HG03066 (cell line): ENCODE measurements around the gene REC114.
"Not testable (repeated sequence)": the region's sequence is repeated elsewhere in the genome, so short reads cannot be mapped to it uniquely, and the experiment has no call there.

ENCODE experiments used
- ATAC-seq: cut with Tn5 transposase; IDR thresholded peaks from one replicate; pipeline ENCODE4 v1.9.1; 2021; ENCODE audit warnings: low read depth; ENCODE audit not compliant: unreplicated experiment

Gene REC114

GRCh38 chr15:73454096-73454495 lies 11.1 kb downstream of the REC114 start:
- no peak for ATAC-seq

GRCh38 chr15:73455876-73456275 lies 12.9 kb downstream of the REC114 start:
- ATAC-seq: no peak

GRCh38 chr15:73457334-73457733 lies 14.4 kb downstream of the REC114 start:
- ATAC-seq: no peak

- ATAC-seq: no peak
These were observed 17.7 kb downstream of the REC114 start for GRCh38 chr15:73460662-73461061.

GRCh38 chr15:73464602-73465001 lies 21.6 kb downstream of the REC114 start:
- no peak for ATAC-seq

- ATAC-seq: no peak
These were observed 24.8 kb downstream of the REC114 start for GRCh38 chr15:73467758-73468157.

GRCh38 chr15:73474785-73475184 lies 31.8 kb downstream of the REC114 start:
- ATAC-seq: no peak

GRCh38 chr15:73476704-73477216 lies 33.8 kb downstream of the REC114 start:
- no peak for ATAC-seq

GRCh38 chr15:73480050-73480449 lies 37.1 kb downstream of the REC114 start:
- ATAC-seq: no peak

GRCh38 chr15:73482166-73482565 lies 39.2 kb downstream of the REC114 start:
- no peak for ATAC-seq

- no peak for ATAC-seq
These were observed 40.1 kb downstream of the REC114 start for GRCh38 chr15:73483053-73483452.

- ATAC-seq: no peak
These were observed 42.4 kb downstream of the REC114 start for GRCh38 chr15:73485372-73485771.

GRCh38 chr15:73485885-73486284 lies 42.9 kb downstream of the REC114 start:
- ATAC-seq: not testable (repeated sequence)

GRCh38 chr15:73488698-73489097 lies 45.7 kb downstream of the REC114 start:
- ATAC-seq: no peak

GRCh38 chr15:73493922-73494321 lies 51.0 kb downstream of the REC114 start:
- ATAC-seq: no peak

- ATAC-seq: no peak
These were observed 52.2 kb downstream of the REC114 start for GRCh38 chr15:73495181-73495580.

- no peak for ATAC-seq
These were observed 57.7 kb downstream of the REC114 start for GRCh38 chr15:73500696-73501095.

- ATAC-seq: no peak
These were observed 61.9 kb downstream of the REC114 start for GRCh38 chr15:73504885-73505284.

- ATAC-seq: no peak
These were observed 72.6 kb downstream of the REC114 start for GRCh38 chr15:73515527-73515926.

- ATAC-seq: no peak
These were observed 74.6 kb downstream of the REC114 start for GRCh38 chr15:73517566-73517965.

- ATAC-seq: no peak
These were observed 75.4 kb downstream of the REC114 start for GRCh38 chr15:73518180-73518862.

GRCh38 chr15:73518876-73519733 lies 76.1 kb downstream of the REC114 start:
- no peak for ATAC-seq
